GM21717 (cell line): ENCODE data around the gene TMEM141.
"Not testable (repeated sequence)": the region's sequence is repeated elsewhere in the genome, so short reads cannot be mapped to it uniquely, and the experiment has no call there.

Source experiments
- ATAC-seq: cut with Tn5 transposase; IDR thresholded peaks from one replicate; pipeline ENCODE4 v1.9.1; 2021; ENCODE audit warnings: mild to moderate bottlenecking, moderate library complexity; ENCODE audit not compliant: unreplicated experiment

Gene TMEM141

DNA sequence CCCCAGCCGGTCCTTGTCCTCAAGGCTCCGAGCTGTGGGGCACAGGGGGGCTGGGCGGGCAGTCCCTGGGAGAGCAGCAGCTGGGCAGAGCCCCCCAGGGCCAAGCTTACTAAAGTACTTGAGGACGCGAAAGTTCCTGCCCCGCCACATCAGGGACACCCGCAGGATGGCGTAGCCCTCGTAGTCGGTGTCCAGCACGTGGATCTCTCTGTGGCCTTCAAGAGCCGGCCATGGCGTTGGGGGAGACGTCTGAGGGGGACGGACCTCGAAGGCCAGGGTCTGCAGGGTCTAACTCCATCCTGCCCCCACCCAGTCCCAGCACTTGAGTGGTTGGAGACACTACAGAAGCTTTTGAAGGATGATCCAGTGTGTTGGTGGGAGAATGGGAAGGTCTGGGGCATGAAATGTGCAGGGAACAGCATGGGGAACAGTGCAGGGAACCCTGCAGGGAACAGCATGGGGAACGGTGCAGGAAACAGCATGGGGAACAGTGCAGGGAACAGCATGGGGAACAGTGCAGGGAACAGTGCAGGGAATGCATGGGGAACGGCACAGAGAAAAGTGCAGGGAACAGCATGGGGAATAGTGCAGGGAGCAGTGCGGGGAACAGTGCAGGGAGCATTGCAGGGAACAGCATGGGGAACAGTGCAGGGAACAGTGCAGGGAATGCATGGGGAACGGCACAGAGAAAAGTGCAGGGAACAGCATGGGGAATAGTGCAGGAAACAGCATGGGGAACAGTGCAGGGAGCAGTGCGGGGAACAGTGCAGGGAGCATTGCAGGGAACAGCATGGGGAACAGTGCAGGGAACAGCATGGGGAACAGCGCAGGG is 35.6 kb upstream of the TMEM141 start:
- ATAC-seq, result not testable (repeated sequence)

DNA sequence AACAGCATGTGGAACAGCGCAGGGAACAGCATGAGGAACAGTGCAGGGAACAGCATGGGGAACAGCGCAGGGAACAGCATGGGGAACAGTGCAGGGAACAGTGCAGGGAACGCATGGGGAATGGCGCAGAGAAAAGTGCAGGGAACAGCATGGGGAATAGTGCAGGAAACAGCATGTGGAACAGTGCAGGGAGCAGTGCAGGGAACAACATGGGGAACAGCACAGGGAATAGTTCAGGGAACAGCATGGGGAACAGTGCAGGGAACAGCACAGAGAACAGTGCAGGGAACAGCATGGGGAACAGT is 35.1 kb upstream of the TMEM141 start:
- ATAC-seq, result no peak

DNA sequence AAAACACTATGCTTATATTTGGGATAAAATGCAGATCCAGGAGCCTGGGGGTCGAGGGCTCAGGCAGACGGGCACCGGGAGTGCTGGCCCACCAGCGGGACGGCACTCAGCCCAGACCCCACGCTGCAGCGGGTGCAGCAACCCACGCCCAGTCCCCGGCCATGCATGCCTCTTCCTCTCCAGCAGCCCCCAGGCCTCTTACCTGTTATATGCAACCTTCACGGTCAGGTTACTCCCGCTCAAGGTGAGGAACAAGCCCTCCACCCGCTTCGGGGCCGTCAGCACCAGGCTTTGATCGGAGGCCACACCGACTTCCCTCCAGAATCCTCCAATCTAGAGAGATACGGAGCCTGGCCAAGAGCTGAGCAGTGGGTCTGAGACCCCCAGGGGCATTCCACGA is 34.3 kb upstream of the TMEM141 start:
- ATAC-seq, result no peak

DNA sequence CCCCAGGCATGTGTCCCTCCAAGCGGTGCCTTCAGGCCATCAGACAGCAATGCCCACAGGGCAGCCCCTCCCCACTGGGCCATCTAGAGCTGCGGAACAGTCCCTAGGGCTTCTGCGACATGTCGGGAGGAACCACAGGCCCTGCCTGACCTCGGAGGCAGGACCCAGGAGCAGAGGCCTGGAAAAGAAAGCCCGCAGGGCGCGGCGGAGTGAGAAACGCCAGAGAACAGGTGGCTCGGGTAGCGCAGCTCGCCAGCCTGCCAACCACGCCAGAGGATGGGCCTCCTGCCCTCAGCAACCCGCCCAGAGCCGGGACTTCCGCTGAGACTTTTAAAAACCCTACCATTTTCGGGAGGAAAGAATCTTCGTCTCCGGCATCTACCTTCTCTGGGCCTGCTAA is 33.8 kb upstream of the TMEM141 start:
- ATAC-seq, result no peak

DNA sequence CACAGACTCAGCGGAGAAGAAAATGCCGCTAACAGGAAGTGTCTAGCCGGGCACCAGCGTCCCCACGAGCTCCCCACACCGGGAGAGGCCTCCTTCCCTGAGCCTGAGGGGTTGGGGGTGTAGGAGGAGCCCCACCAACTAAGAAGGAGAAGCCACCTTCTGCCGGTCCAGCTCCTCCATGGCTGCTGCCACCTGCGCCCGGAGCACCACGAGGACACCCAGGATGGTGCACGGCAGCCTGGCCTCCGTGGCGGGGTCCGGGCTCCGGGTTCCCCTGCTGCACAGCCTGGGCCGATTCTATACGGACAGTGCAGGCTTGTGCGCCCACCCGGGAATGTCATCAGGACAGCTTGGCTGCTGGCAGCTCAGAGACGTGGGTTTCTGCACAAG is 33.4 kb upstream of the TMEM141 start:
- ATAC-seq, result no peak

DNA sequence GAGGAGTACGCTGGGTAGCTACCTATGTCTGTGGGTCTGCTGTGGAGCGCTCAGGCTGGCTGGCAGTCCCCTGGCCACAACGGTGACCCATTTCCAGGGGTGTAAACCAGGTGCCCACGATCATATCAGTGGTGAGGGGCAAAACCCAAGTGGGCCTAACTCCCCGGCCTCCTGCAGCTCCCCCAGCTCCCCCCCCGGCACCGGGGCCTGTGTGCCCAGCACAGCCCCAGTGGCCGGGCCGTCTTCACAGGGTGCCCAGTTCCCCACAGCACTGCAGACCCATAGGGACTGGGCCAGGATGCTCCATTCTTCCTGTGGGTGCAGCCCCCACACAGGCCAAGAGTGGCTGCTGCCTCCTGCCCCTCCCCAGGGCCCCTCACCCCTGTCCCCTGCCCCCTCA is 32.1 kb upstream of the TMEM141 start:
- ATAC-seq, result no peak

DNA sequence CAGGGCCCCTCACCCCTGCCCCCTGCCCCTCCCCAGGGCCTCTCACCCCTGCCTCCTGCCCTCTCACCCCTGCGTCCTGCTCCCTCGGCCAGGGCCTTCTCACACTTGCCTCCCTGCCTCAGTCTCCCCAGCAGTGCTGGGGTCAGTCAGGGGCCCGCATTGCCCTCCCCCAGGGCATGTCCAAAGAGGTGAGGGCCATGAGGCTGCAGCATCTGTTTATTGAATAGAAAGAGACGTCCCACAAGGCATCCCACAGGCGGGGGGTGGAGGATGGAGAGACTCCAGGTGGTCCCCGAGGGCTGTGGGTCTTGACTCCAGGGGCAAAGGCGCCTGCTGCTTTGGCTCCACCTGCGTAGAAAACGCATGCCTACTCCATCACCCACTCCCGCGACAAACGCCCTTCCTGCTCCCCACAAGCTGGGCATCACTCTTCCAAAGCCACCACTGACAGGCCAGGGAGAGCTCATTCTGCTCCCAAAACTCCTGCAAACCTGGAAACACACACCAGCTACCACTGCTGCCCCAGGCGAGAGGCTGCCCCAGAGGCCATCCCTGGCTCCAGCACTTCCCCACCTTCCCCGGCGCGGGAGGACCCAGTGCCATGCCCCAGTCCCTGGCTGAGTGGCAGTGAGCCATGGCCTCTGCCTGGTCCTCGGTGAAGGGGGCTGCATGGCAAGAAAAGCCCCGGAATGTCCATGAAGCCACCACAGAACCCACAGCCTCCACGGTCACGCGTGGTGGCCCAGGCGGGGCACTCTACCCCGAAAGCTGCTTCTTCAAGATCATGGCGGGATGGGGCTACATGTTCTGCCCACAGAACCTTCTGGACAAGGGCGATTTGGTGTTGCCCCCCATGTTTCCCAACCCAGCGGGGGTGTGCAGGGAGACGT is 31.5 kb upstream of the TMEM141 start:
- no peak for ATAC-seq

DNA sequence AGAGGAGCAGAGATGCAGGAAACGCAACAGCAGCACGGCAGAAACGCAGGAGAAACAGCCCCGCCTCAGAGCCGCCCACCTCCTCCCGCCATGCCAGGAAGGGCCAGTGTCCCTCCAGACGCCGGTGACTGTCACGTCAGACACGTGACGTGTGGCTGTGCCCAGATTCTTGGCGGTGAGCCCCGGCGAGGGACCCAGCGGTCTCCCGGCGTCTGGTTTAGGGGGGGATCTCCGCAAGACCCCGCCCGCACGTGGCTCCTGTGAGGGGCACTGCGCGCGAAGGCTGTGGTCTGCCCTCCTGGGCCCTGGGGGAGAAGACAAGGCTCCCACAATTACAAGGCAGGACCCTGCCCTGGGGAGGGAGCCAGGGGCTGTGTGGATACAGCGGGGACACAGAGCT is 30.7 kb upstream of the TMEM141 start:
- no peak for ATAC-seq

DNA sequence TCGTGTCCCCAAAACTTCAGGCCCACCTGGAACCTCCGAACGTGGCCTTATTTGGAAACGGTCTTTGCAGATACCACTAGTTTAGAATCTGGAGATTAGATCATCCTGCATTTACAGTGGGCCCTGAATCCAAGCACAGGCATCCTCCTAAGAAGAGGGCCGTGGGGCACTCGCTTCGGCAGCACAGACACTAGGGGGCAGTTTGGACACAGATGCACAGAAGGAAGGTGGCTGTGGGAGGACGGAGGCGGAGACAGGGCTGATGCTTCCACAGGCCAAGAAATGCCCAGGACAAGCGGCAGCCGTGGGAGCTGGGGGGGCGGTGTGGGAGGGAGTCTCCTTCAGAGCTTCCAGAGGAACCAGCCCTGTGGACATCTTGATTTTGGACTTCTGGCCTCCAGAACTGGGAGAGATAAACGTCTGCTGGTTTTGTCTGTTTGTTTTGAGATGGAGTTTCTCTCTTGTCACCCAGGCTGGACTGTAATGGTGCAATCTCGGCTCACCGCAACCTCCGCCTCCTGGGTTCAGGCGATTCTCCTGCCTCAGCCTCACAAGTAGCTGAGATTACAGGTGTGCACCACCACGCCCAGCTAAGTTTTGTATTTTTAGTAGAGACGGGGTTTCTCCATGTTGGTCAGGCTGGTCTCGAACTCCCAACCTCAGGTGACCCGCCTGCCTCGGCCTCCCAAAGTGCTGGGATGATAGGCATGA is 30.2 kb upstream of the TMEM141 start:
- not testable (repeated sequence) for ATAC-seq

DNA sequence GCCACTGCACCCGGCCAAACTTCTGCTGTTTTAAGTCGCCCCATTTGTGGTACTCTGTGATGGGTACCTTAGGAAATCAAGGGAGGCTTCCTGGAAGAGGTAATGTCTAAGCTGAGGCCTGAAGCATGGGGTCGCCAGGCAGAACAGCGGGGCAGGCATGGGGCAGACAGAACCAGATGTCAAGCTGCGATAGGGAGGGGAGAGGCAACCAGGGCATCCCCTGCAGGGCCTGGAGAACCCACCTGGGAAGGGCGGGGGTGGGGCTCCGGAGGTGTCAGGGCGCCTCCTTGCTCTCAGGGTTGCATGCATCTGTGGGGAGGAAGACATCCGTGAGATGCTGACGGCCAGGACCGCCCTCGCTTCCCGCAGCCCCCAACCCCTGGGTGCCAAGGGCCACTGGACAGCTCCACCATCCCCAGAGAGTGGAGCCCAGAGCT is 29.6 kb upstream of the TMEM141 start:
- no peak for ATAC-seq

DNA sequence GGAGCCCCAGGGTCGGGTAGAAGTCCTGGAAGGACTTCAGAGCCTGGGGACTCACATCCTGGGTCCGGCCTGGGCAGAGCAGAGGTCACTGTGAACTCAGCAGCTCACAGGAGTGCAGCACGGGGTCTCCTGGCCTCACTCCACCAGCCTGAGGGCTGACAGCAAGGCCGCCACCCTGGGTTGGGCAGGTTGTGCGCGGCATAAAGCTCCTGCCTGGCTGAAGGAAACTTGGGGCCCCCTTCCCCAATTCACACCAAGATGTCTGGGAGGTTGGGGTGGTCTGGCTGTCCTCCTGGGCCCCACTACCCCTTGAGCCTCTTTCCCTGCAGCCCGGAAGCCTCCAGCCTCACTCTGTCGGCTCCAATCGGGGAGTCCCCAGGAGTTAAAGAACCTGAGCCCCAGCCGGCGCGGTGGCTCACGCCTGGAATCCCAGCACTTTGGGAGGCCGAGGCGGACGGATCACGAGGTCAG is 28.9 kb upstream of the TMEM141 start:
- no peak for ATAC-seq

DNA sequence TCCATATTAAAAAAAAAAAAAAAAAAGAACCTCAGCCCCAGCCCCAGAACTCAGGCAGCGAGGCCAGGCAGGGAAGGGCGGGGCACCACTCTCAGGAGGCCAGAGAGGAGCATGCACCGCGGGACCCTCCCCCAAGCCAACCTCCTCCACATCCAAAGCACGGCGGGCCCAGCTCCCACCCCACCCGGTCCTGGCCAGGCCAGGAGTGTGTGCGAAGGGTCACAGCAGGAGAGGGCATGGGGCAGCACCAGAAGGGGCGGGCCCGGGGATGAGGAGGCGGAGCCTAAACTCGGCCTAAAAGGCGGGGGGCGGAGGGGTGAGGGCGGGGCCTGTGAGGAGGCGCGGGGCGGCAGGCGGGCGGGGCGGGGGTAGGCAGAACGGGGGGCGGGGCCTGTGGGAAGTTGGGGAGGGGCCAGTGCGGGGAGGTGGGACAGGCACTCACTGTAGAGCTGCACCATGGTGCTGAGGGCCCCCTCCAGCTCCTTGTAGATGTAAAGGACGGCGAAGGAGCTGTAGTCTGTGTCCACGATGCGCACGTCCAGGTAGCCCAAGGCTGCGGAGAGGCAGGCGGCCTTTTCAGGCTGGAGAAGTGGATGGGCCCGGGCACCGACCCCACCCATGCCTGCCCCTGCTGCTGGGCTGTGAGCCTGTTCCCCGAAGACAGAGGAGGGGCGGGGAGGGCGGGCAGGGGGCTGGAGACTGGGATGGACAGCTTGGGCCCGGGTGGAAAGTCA is 28.1 kb upstream of the TMEM141 start:
- no peak for ATAC-seq

DNA sequence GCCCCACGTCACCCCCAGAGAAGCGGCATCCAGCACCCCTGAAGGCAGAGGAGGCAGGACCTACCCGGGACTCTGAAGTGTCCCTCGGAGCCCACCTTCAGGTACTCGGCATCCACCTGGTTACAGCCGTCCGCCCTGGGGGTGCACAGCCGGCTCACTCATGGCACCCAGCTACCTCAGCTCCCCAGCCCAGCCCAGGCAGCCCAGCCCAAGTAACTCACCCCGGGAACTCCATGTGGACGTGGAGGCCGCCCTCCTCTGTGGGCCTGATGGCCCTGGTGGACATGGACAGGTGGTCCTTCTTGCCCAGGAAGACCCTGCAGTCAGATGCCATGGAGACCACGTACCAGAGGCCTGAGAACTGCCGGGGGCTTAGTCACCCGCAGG is 27.5 kb upstream of the TMEM141 start:
- no peak for ATAC-seq

DNA sequence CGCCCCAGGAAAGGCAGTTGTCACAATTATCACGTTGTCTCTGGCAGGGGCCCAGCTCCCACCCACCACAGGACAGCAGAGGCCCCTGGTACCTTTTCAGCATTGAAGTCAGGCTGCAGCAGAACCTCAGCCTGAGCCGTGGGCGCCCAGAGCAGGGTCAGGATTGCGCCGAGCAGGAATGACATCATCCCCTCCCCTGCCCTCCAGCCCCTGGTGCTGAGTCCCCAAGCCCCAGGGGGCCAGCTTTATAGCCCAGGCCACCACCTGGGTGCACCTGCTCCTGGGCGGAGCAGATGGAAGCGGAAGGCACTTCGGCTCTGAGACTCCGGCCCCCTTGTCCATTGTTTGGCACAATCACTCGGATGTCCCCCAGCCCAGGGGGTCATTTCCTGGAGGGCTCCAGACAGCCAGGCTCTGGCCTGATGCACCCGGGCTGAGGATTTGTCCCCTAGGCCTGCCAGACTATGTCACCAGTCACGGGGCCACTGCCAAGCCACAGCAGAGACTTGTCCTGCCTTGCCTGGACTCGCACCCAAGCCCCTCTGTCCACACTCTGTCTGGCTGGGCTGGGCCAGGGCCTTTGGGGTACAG is 26.7 kb upstream of the TMEM141 start, which contains the start of gene LCN15:
Gene LCN15, minus strand, starts transcription at position 218 of the 591 bp plus-strand sequence. Its CDS starts 30 bp downstream, at position 188.
- no peak for ATAC-seq

DNA sequence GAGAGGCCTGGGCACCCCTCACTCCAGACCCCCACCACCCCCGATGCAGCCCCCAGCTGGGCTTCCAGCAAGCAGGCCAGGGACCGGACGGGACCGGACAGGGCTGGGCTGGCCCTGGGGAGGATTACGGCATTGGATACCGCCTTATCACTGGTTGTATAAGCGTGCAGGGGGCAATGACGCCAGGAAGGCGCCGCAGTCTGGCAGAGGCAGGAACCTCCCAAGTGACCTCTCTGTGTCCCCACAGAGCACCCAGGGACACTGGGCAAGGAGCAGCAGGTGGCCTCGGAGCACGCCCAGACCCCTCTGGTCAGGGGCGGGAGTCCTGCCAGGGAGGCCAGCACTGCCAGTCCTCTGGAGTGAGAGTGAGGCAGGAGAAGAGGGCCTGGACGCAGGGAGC is 26.1 kb upstream of the TMEM141 start:
- no peak for ATAC-seq

DNA sequence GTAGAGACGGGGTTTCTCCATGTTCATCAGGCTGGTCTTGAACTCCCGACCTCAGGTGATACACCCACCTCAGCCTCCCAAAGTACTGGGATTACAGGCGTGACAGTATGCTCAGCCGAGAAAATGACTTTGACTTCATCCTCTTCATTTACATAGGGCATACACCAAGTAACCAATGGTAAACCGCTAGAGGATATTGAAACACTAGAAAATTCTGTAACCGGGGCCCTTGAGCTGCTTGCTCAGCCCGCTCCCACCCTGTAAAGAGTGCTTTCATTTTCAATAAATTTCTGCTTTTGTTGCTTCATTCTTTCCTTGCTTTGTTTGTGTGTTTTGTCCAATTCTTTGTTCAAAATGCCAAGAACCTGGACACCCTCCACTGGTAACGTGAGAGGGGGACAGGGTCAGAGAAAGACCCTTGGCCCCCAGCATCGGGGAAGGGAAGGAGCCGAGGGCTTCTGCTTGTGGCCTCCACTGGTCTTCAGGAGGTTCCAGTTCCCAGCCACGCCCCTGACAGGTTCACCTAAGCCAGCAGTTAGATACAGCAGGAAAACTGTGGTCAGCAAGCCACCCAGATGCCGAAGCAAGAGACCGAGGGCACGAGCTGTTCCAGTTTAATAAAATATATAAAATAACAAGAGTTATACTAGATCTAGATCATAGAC is 25.3 kb upstream of the TMEM141 start:
- peak; percentile 58 for ATAC-seq

DNA sequence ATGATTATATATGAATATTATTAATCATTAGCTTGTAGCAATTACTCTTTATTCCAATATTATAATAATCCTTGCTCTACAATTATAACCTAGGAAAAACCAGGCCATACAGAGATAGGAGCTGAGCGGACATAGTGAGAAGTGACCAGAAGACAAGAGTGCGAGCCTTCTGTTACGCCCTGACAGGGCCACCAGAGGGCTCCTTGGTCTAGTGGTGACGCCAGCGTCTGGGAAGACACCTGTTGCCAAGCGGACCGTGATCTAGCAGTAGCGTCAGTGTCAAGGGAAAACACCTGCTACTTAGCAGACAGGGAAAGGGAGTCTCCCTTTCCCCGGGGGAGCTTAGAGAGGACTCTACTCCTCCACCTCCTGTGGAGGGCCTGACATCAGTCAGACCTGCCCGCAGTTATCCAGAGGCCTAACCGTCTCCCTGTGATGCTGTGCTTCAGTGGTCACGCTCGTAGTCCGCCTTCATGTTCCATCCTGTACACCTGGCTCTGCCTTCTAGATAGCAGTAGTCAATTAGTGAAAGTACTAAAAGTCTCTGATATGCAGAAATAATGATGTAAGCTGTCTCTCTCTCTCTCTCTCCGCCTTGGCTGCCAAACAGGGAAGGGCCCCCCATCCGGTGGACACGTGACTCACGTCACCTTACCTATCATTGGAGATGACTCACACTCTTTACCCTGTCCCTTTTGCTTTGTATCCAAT is 24.6 kb upstream of the TMEM141 start:
- ATAC-seq, result not testable (repeated sequence)

DNA sequence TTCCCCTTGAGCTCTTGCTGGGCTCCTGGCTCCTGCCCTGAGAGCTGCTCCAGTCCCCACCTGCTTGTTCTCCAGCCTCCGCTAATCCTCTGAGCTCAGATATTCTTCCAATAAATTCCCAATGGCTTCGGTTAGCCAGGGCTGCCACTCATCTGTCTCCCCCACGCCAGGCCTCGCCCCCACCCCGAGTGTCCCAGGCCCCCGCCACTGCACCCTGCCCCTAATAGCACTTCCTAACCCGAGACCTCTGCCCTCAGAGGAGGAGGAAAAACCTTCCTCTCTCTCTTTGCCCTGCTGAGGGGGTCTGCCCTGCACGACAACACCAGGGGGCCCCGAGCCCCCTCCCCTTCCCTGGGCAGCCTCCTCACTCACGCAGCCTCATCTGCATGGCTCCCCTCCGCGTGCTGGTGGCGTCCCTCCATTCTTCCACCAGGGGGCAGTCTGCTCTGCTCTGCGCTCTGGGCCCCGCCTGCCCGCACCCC is 21.4 kb upstream of the TMEM141 start:
- no peak for ATAC-seq

DNA sequence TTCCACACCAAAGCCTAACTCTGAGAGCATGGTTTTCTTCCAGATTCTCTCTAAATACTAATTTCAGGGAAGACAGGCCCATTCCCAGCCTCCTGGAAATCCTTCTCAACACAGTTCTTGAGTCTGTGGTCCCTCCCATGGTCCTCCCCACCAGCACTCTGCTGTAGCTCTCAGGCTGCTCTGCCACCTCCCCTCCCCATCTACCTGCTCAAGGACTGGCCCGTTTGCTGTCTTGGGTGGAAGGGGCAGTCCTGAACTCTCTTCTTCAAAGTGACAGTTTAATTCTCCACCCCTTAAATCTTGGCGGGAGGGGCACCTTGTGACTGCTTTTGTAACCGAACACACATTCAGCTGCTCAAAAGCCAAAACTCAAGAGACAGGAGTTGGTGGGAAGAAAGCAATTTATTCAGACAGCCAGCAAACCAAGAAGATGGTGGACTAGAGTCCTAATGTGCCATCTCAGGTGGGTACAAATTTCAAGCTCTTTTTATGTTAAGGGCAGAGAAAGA is 19.2 kb upstream of the TMEM141 start:
- no peak for ATAC-seq
